ENCODE measurements around the gene FN1.

Gene FN1

GRCh38 chr2:215427585-215427984 lies 8.3 kb downstream of the FN1 start:
- no peak for TF ChIP-seq POLR2A (IDR thresholded peaks at IDR 0.05; ENCODE audit: low read depth, low read length)
- TF ChIP-seq POLR2AphosphoS5 (IDR thresholded peaks at IDR 0.05; ENCODE audit: low read depth, low read length), result no peak
- no peak for TF ChIP-seq PAX5 (IDR thresholded peaks at IDR 0.05; ENCODE audit: insufficient read depth, low read length, severe bottlenecking)
- TF ChIP-seq POU2F2 (IDR thresholded peaks at IDR 0.05; ENCODE audit: low read depth, low read length), result no peak
- TF ChIP-seq TAF1 (IDR thresholded peaks at IDR 0.05; ENCODE audit: low read depth, low read length), result no peak
- TF ChIP-seq SPI1 (IDR thresholded peaks at IDR 0.05; ENCODE audit: low read depth, low read length), result no peak
- DNase-seq (ENCODE audit: insufficient read length, low spot score), result no peak
- no peak for FAIRE-seq

DNA sequence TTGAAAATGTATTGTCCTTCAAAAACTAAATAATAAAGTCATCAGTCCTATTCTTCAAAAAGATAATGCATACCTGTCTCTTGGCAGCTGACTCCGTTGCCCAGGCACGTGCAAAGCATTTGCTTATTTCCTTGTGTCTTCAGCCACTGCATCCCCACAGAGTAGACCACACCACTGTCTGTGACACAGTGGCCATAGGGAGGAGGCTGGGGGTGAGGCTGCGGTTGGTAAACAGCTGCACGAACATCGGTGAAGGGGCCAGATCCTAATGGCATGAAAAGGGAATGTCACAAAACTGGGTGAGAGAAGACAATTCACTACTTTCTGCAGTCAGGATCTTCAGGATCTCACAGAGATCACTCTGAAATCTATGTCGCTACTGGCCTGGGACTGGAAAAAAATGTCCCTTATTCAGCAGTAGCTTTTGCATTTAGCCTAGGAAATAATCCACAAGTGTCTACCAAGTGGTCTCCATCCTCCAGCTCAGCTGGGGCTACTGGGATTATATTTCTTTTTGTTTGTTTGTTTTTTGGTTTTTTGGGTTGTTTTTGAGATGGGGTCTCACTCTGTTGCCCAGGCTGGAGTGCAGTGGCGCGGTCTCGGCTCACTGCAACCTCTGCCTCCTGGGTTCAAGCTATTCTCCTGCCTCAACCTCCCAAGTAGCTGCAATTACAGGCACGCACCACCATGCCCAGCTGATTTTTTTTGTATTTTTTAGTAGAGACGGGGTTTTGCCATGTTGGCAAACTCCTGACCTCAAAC lies 10.7 kb downstream of the FN1 start:
- no peak for FAIRE-seq
- DNase-seq (ENCODE audit: insufficient read length, low spot score), result no peak
- TF ChIP-seq POU2F2 (IDR thresholded peaks at IDR 0.05; ENCODE audit: low read depth, low read length) (no peak), POLR2AphosphoS5 (IDR thresholded peaks at IDR 0.05; ENCODE audit: low read depth, low read length) (no peak), PAX5 (IDR thresholded peaks at IDR 0.05; ENCODE audit: insufficient read depth, low read length, severe bottlenecking) (no peak), SPI1 (IDR thresholded peaks at IDR 0.05; ENCODE audit: low read depth, low read length) (no peak), TAF1 (IDR thresholded peaks at IDR 0.05; ENCODE audit: low read depth, low read length) (no peak), POLR2A (IDR thresholded peaks at IDR 0.05; ENCODE audit: low read depth, low read length) (no peak)

DNA sequence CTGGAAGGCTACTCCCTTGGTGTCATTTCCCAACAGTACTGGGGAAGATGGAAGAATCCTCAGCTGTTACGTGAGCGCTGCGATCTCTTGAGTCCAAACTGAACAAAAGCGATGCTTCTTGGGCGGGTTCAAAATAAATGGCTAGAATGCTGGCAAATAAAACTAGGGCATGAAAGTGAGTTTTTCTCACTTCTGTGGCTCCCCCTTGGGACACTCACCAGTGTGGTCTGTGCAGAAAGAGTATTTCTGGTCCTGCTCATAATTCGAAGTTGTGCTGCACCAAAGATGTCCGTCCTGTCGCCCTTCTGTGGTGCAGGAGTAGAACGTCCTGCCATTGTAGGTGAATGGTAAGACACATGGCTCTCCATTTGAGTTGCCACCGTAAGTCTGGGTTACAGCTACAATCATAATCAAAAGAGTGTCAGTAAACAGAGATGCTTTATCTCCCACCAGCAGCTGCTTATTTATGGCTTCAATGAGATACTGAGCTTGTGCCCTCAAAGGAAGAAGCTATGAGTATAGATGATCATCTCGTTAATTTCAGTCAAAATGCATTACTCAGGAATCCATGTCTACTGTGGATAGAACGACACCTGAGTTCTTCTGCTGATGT lies 11.8 kb downstream of the FN1 start:
- TF ChIP-seq SPI1 (IDR thresholded peaks at IDR 0.05; ENCODE audit: low read depth, low read length), result no peak
- TF ChIP-seq PAX5 (IDR thresholded peaks at IDR 0.05; ENCODE audit: insufficient read depth, low read length, severe bottlenecking), result no peak
- no peak for TF ChIP-seq TAF1 (IDR thresholded peaks at IDR 0.05; ENCODE audit: low read depth, low read length)
- TF ChIP-seq POLR2A (IDR thresholded peaks at IDR 0.05; ENCODE audit: low read depth, low read length), result no peak
- no peak for TF ChIP-seq POU2F2 (IDR thresholded peaks at IDR 0.05; ENCODE audit: low read depth, low read length)
- DNase-seq (ENCODE audit: insufficient read length, low spot score) (no peak), FAIRE-seq (no peak)

- no peak for DNase-seq (ENCODE audit: insufficient read length, low spot score)
- no peak for FAIRE-seq
- no peak for TF ChIP-seq SPI1 (IDR thresholded peaks at IDR 0.05; ENCODE audit: low read depth, low read length)
- no peak for TF ChIP-seq POLR2A (IDR thresholded peaks at IDR 0.05; ENCODE audit: low read depth, low read length)
Measured at GRCh38 chr2:215423234-215423633, 12.6 kb downstream of the FN1 start.

- FAIRE-seq (no peak), DNase-seq (ENCODE audit: insufficient read length, low spot score) (no peak)
- no peak for TF ChIP-seq POLR2AphosphoS5 (IDR thresholded peaks at IDR 0.05; ENCODE audit: low read depth, low read length)
- no peak for TF ChIP-seq POU2F2 (IDR thresholded peaks at IDR 0.05; ENCODE audit: low read depth, low read length)
- no peak for TF ChIP-seq SPI1 (IDR thresholded peaks at IDR 0.05; ENCODE audit: low read depth, low read length)
- no peak for TF ChIP-seq POLR2A (IDR thresholded peaks at IDR 0.05; ENCODE audit: low read depth, low read length)
- TF ChIP-seq PAX5 (IDR thresholded peaks at IDR 0.05; ENCODE audit: insufficient read depth, low read length, severe bottlenecking), result no peak
- TF ChIP-seq TAF1 (IDR thresholded peaks at IDR 0.05; ENCODE audit: low read depth, low read length), result no peak
Measured at GRCh38 chr2:215422676-215423075, 13.2 kb downstream of the FN1 start.

GRCh38 chr2:215421859-215422461 lies 13.9 kb downstream of the FN1 start:
- no peak for TF ChIP-seq POLR2AphosphoS5 (IDR thresholded peaks at IDR 0.05; ENCODE audit: low read depth, low read length)
- TF ChIP-seq POU2F2 (IDR thresholded peaks at IDR 0.05; ENCODE audit: low read depth, low read length), result no peak
- no peak for TF ChIP-seq SPI1 (IDR thresholded peaks at IDR 0.05; ENCODE audit: low read depth, low read length)
- no peak for TF ChIP-seq TAF1 (IDR thresholded peaks at IDR 0.05; ENCODE audit: low read depth, low read length)
- TF ChIP-seq PAX5 (IDR thresholded peaks at IDR 0.05; ENCODE audit: insufficient read depth, low read length, severe bottlenecking), result no peak
- TF ChIP-seq POLR2A (IDR thresholded peaks at IDR 0.05; ENCODE audit: low read depth, low read length), result no peak
- FAIRE-seq (no peak), DNase-seq (ENCODE audit: insufficient read length, low spot score) (no peak)

- TF ChIP-seq SPI1 (IDR thresholded peaks at IDR 0.05; ENCODE audit: low read depth, low read length) (no peak), POU2F2 (IDR thresholded peaks at IDR 0.05; ENCODE audit: low read depth, low read length) (no peak), POLR2A (IDR thresholded peaks at IDR 0.05; ENCODE audit: low read depth, low read length) (no peak), TAF1 (IDR thresholded peaks at IDR 0.05; ENCODE audit: low read depth, low read length) (no peak), PAX5 (IDR thresholded peaks at IDR 0.05; ENCODE audit: insufficient read depth, low read length, severe bottlenecking) (no peak), POLR2AphosphoS5 (IDR thresholded peaks at IDR 0.05; ENCODE audit: low read depth, low read length) (no peak)
- no peak for FAIRE-seq
- no peak for DNase-seq (ENCODE audit: insufficient read length, low spot score)
Measured at GRCh38 chr2:215420471-215420935, 15.4 kb downstream of the FN1 start.

GRCh38 chr2:215419769-215420470 lies 15.9 kb downstream of the FN1 start:
- no peak for TF ChIP-seq POLR2AphosphoS5 (IDR thresholded peaks at IDR 0.05; ENCODE audit: low read depth, low read length)
- no peak for TF ChIP-seq POU2F2 (IDR thresholded peaks at IDR 0.05; ENCODE audit: low read depth, low read length)
- no peak for TF ChIP-seq SPI1 (IDR thresholded peaks at IDR 0.05; ENCODE audit: low read depth, low read length)
- FAIRE-seq, result no peak

DNA sequence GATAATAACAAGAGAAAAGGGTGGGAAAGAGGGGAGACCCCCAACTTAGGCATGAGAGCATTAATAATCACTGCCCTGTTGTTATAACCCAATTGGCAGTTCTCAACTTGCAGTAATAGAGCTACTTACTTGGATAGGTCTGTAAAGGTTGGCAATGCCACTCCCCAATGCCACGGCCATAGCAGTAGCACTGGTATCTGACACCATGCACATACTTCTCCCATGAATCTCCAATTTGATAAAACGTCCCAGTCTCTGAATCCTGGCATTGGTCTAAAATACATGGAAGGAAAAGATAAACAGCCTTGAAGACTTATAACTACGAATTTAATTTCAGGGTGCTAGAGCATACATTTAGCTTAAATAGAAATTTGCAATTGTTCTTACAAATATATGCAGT lies 16.8 kb downstream of the FN1 start:
- TF ChIP-seq TAF1 (IDR thresholded peaks at IDR 0.05; ENCODE audit: low read depth, low read length) (no peak), SPI1 (IDR thresholded peaks at IDR 0.05; ENCODE audit: low read depth, low read length) (no peak), POLR2AphosphoS5 (IDR thresholded peaks at IDR 0.05; ENCODE audit: low read depth, low read length) (no peak), POU2F2 (IDR thresholded peaks at IDR 0.05; ENCODE audit: low read depth, low read length) (no peak), PAX5 (IDR thresholded peaks at IDR 0.05; ENCODE audit: insufficient read depth, low read length, severe bottlenecking) (no peak), POLR2A (IDR thresholded peaks at IDR 0.05; ENCODE audit: low read depth, low read length) (no peak)
- FAIRE-seq, result no peak
- no peak for DNase-seq (ENCODE audit: insufficient read length, low spot score)

More at GRCh38 chr2:215419769-215420470, 15.9 kb downstream of the FN1 start:
- no peak for DNase-seq (ENCODE audit: insufficient read length, low spot score)

Data from GM12891 (cell line).